ENCODE data around the gene CTSE.

Gene CTSE

DNA sequence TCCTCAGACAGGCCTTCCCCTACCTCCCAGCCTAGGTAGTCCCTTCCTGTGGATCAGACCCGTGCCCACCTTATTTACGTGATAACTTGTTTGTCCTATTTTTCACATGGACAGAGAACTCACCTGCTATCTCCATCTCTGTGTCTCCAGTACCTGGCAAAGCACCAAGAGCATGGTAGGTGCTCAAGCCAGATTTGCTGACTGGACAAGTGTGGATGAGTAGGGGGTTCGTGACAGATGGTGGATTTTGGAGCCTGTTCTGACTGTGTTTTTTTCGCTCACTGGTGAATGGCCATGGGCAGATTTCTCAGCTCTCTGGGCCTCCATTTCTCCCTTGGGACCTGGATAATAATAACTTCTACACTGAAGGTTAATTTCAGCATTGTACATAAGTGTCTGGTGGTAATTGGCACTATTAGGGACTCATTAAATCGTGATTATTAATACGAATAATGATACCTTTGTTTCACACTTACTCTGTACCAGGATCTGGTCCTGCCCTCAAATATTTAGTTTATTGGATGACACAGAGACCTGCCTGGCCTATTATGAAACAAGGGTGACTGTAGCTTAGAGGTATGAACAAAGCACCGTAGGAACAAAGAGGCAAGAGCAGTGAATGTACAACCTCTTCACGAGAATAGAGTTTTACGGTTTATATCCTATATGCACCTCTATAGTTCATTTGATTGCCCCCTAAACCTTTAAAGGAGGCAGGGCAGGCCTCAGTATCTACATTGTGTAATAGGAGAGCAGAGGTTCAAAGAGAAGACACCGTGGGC, 56.0 kb downstream of the CTSE start:
- TF ChIP-seq, protein P1, sequence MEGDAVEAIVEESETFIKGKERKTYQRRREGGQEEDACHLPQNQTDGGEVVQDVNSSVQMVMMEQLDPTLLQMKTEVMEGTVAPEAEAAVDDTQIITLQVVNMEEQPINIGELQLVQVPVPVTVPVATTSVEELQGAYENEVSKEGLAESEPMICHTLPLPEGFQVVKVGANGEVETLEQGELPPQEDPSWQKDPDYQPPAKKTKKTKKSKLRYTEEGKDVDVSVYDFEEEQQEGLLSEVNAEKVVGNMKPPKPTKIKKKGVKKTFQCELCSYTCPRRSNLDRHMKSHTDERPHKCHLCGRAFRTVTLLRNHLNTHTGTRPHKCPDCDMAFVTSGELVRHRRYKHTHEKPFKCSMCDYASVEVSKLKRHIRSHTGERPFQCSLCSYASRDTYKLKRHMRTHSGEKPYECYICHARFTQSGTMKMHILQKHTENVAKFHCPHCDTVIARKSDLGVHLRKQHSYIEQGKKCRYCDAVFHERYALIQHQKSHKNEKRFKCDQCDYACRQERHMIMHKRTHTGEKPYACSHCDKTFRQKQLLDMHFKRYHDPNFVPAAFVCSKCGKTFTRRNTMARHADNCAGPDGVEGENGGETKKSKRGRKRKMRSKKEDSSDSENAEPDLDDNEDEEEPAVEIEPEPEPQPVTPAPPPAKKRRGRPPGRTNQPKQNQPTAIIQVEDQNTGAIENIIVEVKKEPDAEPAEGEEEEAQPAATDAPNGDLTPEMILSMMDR (IDR thresholded peaks at IDR 0.05; ENCODE audit: control insufficient read depth, extremely low read depth, insufficient read depth), result no peak
- DNase-seq (ENCODE audit: low read depth), result no peak
- H3K4me3 ChIP-seq (ENCODE audit: low read depth, low read length), result no peak overlapping the region

GRCh38 chr1:205965036-205965884, 58.4 kb downstream of the CTSE start:
- no peak overlapping the region for H3K4me3 ChIP-seq (ENCODE audit: low read depth, low read length)
- TF ChIP-seq, protein P1 (IDR thresholded peaks at IDR 0.05; ENCODE audit: control insufficient read depth, extremely low read depth, insufficient read depth), result no peak
- no peak for DNase-seq (ENCODE audit: low read depth)

- TF ChIP-seq, protein P1 (IDR thresholded peaks at IDR 0.05; ENCODE audit: control insufficient read depth, extremely low read depth, insufficient read depth), result no peak
- DNase-seq (ENCODE audit: low read depth), result no peak
Measured at GRCh38 chr1:205963352-205964155, 60.1 kb downstream of the CTSE start.

DNA sequence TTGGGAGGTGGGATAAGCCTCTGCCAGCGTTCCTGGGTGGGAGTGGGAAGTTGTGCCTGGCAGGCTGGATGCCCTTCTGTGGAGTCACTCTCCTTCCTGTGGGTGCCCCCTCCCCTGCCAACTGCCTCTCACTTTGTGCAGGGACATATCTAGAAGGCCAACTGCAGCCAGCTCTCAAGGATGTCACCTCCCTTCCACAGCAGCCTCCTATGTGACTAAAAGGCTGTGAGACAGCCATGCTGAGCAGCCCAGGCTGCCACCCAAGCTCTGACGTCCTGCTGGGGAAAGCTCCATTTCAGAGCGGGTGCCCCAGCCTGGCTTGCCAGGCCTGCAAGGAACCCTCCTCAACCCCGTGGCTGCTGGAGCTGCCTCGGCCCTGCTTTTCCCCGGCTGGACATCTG, 60.9 kb downstream of the CTSE start:
- TF ChIP-seq, protein P1 (IDR thresholded peaks at IDR 0.05; ENCODE audit: control insufficient read depth, extremely low read depth, insufficient read depth), result no peak
- DNase-seq (ENCODE audit: low read depth), result no peak
- H3K4me3 ChIP-seq (ENCODE audit: low read depth, low read length), result no peak overlapping the region

More at GRCh38 chr1:205963352-205964155, 60.1 kb downstream of the CTSE start:
- no peak overlapping the region for H3K4me3 ChIP-seq (ENCODE audit: low read depth, low read length)

- DNase-seq (ENCODE audit: low read depth), result no peak
- TF ChIP-seq, protein P1 (IDR thresholded peaks at IDR 0.05; ENCODE audit: control insufficient read depth, extremely low read depth, insufficient read depth), result no peak
- no peak overlapping the region for H3K4me3 ChIP-seq (ENCODE audit: low read depth, low read length)
Measured at GRCh38 chr1:205961991-205962820, 61.5 kb downstream of the CTSE start.

DNA sequence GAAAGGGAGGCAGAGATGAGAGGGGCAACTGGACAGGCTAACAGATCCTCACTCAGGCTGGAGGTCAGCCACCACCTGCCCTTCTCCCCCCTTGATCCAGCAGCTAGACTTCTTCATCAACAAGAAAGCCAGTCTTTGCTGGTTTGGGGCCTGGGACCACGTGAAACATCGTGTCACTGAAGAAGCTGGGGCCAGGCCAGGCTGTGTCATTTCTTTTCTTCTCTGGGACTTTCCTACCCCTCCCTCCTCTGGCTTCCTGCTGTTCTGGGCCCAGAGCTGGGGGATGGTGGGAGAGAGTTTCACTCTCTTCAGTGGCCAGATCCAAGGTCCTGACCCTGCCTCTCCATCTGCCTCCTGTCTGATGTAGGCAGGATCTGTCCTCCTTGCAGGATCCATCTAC, 62.3 kb downstream of the CTSE start:
- H3K4me3 ChIP-seq (ENCODE audit: low read depth, low read length), result no peak overlapping the region
- no peak for DNase-seq (ENCODE audit: low read depth)
- TF ChIP-seq, protein P1 (IDR thresholded peaks at IDR 0.05; ENCODE audit: control insufficient read depth, extremely low read depth, insufficient read depth), result no peak

Measured in LNCaP clone FGC (cell line).